B cell (primary cell): ENCODE measurements around the gene ITPK1. TPM values are rescaled to one million over a fixed set of nuclear protein-coding genes. Genes with fewer than 3 reads are reported as not detected.

Source experiments
- ATAC-seq: fragments of 200-7000 bp; cut with Tn5 transposase; one replicate; pipeline ENCODE4 v1.10.0; 2021; ENCODE audit warnings: low read depth, mild to moderate bottlenecking, moderate number of reproducible peaks, moderate library complexity
- CTCF ChIA-PET: fragments of 350-600 bp; sonication (Branson Sonifier 250); formaldehyde crosslinking; loops from one replicate; lab custom pipeline; 2021; ENCODE audit warnings: antibody characterized with exemption, inconsistent platforms; lab: Charles Lee
- POLR2A ChIA-PET: fragments of 350-600 bp; sonication (Branson Sonifier 250); formaldehyde crosslinking; loops from one replicate; lab custom pipeline; 2021; ENCODE audit warnings: antibody characterized with exemption; lab: Charles Lee
- DNase-seq: peaks from one replicate; pipeline ENCODE4 v3.0.0; 2013
- H2AFZ ChIP-seq: 2 replicates; pipeline ENCODE4 v1.6.1; 2012; ENCODE audit warnings: mild to moderate bottlenecking, low read depth, low read length; ENCODE audit not compliant: insufficient read depth, poor library complexity, severe bottlenecking
- H3K27ac ChIP-seq, 2 donors: 1 replicate in 1 of 2; 2 replicates in 1 of 2; pipeline ENCODE4 v1.5.1; 2012 to 2013; ENCODE audit warnings: low read length in 2 of 2, mild to moderate bottlenecking in 2 of 2, moderate library complexity in 1 of 2
- H3K27me3 ChIP-seq, 4 experiments: fragments of 200-600 bp in 1 of 4; sonication (generic) in 1 of 4; replicated peaks in 1 of 4; 1 replicate in 2 of 4; 2 replicates in 2 of 4; pipeline versions ENCODE4 v1.6.1 to v1.7.0; 2013 to 2016; ENCODE audit warnings: low read length in 3 of 4, mild to moderate bottlenecking in 2 of 4, mixed read lengths in 1 of 4, moderate library complexity in 1 of 4; ENCODE audit not compliant: insufficient read depth in 4 of 4, control insufficient read depth in 3 of 4; ENCODE audit errors: control extremely low read depth in 1 of 4
- H3K36me3 ChIP-seq, 2 experiments: replicated peaks in 1 of 2; 1 replicate in 1 of 2; 2 replicates in 1 of 2; pipeline versions ENCODE4 v1.6.1 to v1.7.1; 2013; ENCODE audit warnings: low read length in 1 of 2; ENCODE audit not compliant: insufficient read depth in 2 of 2, control insufficient read depth in 1 of 2; ENCODE audit errors: control extremely low read depth in 1 of 2, extremely low read depth in 1 of 2
- H3K4me1 ChIP-seq, 2 donors: fragments of 200-600 bp in 1 of 2; sonication (generic) in 1 of 2; 1 replicate in 1 of 2; 2 replicates in 1 of 2; pipeline versions ENCODE4 v1.5.1 to v1.6.1; 2013 to 2017; ENCODE audit warnings: low read length in 2 of 2; ENCODE audit not compliant: control insufficient read depth in 2 of 2, insufficient read depth in 2 of 2
- H3K4me2 ChIP-seq: replicated peaks from 2 replicates; pipeline ENCODE3; 2012; ENCODE audit warnings: mild to moderate bottlenecking, low read depth, low read length; ENCODE audit not compliant: poor library complexity, severe bottlenecking
- H3K4me3 ChIP-seq, 5 experiments: fragments of 200-600 bp in 1 of 5; sonication (generic) in 1 of 5; 1 replicate in 3 of 5; 2 replicates in 2 of 5; pipeline versions ENCODE4 v1.5.1 to v1.7.0; 2011 to 2016; ENCODE audit warnings: low read length in 4 of 5, mild to moderate bottlenecking in 4 of 5, low read depth in 2 of 5, control low read depth in 1 of 5, moderate library complexity in 1 of 5; ENCODE audit not compliant: insufficient read depth in 1 of 5; ENCODE audit errors: control extremely low read depth in 1 of 5, extremely low read depth in 1 of 5
- H3K79me2 ChIP-seq: fragments of 200-600 bp; sonication (generic); one replicate; pipeline ENCODE4 v1.6.0; 2016; ENCODE audit warnings: low read length; ENCODE audit not compliant: control insufficient read depth, insufficient read depth
- H3K9ac ChIP-seq: fragments of 200-600 bp; sonication (generic); 2 replicates; pipeline ENCODE4 v1.6.1; 2017; ENCODE audit warnings: mild to moderate bottlenecking, low read length, moderate library complexity
- H3K9me3 ChIP-seq, 3 donors: one replicate each; pipeline versions ENCODE4 v1.6.1 to v1.7.1; 2013; ENCODE audit warnings: low read length in 2 of 3; ENCODE audit not compliant: control insufficient read depth in 2 of 3, insufficient read depth in 1 of 3; ENCODE audit errors: control extremely low read depth in 1 of 3
- H4K20me1 ChIP-seq: 2 replicates; pipeline ENCODE4 v1.6.0; 2012; ENCODE audit warnings: mild to moderate bottlenecking, low read length; ENCODE audit not compliant: insufficient read depth, control insufficient read depth, poor library complexity, severe bottlenecking
- H3K27ac Mint-ChIP-seq: one replicate; pipeline ENCODE4 v1.8.0; 2021; ENCODE audit warnings: mixed read lengths
- H3K27me3 Mint-ChIP-seq: one replicate; pipeline ENCODE4 v1.8.0; 2021; ENCODE audit warnings: mixed read lengths
- H3K4me1 Mint-ChIP-seq: one replicate; pipeline ENCODE4 v1.8.0; 2021; ENCODE audit warnings: mixed read lengths
- H3K4me3 Mint-ChIP-seq: one replicate; pipeline ENCODE4 v1.8.0; 2021; ENCODE audit warnings: mixed read lengths
- H3K9me3 Mint-ChIP-seq: one replicate; pipeline ENCODE4 v1.8.0; 2022; ENCODE audit warnings: mixed read lengths; ENCODE audit not compliant: insufficient read depth
- EZH2 ChIP-seq: IDR thresholded peaks from 2 replicates; pipeline ENCODE4 v1.6.1; 2012; ENCODE audit warnings: borderline replicate concordance, low read depth, mild to moderate bottlenecking, moderate library complexity, low read length; ENCODE audit not compliant: insufficient read depth, poor library complexity, severe bottlenecking
- WGBS: methylation state at CpG from one replicate; pipeline ENCODE4 v1.1.5; 2013; ENCODE audit warnings: missing lambda C conversion rate; ENCODE audit not compliant: insufficient coverage; 5-methylcytosine and 5-hydroxymethylcytosine counted together
- intact Hi-C: fragments of 100-400 bp; cut with micrococcal nuclease; formaldehyde crosslinking; loops from one replicate; pipeline ENCODE4 v1.10.0; 2022
- polyA plus RNA-seq: library from polyadenylated mRNA; depleted of rRNA; stranded (reverse); fragments of >200 nt; gene quantifications from 2 replicates; pipeline ENCODE4 v1.2.3, GENCODE V29; 2012
- total RNA-seq, 2 donors: library from RNA; stranded (reverse); fragments of 120-200 nt in 1 of 2; gene quantifications; 1 replicate in 1 of 2; 2 replicates in 1 of 2; pipeline versions ENCODE4 v1.2.3 to v1.2.4, GENCODE V29; 2013 to 2022
- TF ChIP-seq, protein P1 (sequence below): fragments of 200-600 bp; IDR thresholded peaks from one replicate; pipeline ENCODE4 v1.8.0; 2022; ENCODE audit warnings: antibody characterized with exemption, mild to moderate bottlenecking

ITPK1 gene
- total and polyA plus RNA-seq, 2 donors (not counting 1 experiment from before 2014, with no cell fraction given) = 46.0 to 46.9 TPM

DNA sequence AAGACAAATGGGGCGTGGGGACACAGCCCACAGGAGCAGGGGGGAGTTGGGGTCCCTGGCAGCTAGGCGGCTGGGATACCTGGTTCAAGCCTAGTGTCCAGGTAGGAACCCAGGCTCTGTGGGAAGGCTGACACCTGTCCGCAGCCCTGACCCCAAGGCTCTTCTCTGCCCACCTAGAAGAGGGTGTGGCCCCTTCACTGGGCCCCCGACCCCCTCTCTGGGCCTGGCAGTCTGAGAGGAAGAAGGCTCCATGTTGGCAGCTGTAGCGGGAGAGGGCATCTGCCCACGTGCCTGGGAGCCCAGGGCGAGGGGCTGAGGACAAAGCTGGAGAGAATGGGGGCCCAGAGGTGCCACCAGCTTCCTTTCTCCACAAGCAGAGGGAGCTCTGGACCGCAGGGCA, 182.2 kb downstream of the ITPK1 start:
- H4K20me1 ChIP-seq = no peaks in the 10 kb centered on the region
- Mint-ChIP-seq H3K4me3 (no peak overlapping the region), H3K27ac (no peak overlapping the region), H3K4me1 (no peaks in the 10 kb centered on the region), H3K9me3 (no peaks in the 10 kb centered on the region), H3K27me3 (no peaks in the 10 kb centered on the region)
- POLR2A ChIA-PET = no interaction called here
- ATAC-seq (no peak), DNase-seq (no peak)
- intact Hi-C loops = no loop called here
- TF ChIP-seq EZH2 = no peak
- TF ChIP-seq, protein P1, sequence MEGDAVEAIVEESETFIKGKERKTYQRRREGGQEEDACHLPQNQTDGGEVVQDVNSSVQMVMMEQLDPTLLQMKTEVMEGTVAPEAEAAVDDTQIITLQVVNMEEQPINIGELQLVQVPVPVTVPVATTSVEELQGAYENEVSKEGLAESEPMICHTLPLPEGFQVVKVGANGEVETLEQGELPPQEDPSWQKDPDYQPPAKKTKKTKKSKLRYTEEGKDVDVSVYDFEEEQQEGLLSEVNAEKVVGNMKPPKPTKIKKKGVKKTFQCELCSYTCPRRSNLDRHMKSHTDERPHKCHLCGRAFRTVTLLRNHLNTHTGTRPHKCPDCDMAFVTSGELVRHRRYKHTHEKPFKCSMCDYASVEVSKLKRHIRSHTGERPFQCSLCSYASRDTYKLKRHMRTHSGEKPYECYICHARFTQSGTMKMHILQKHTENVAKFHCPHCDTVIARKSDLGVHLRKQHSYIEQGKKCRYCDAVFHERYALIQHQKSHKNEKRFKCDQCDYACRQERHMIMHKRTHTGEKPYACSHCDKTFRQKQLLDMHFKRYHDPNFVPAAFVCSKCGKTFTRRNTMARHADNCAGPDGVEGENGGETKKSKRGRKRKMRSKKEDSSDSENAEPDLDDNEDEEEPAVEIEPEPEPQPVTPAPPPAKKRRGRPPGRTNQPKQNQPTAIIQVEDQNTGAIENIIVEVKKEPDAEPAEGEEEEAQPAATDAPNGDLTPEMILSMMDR = no peak
- WGBS = 84% methylated on average over 7 of the region's 8 CpGs
- H3K9ac ChIP-seq = no peak overlapping the region
- no peaks in the 10 kb centered on the region for H3K79me2 ChIP-seq
- no peaks in the 10 kb centered on the region for H3K4me1 ChIP-seq
- H3K27ac ChIP-seq = no peak overlapping the region
- peaks cover 0 to 13% of the 10 kb centered on the region in 2 experiments for H3K36me3 ChIP-seq
- H3K4me3 ChIP-seq = no peak overlapping the region
- CTCF ChIA-PET = interaction anchor here (1.0 kb wide), 1 partner anchor 206 kb away, joined by 3 read pairs; no protein-coding TSS in a partner anchor
- H3K9me3 ChIP-seq = peaks cover 0 to 2% (median 0%) of the 10 kb centered on the region in 3 donors
- H3K4me2 ChIP-seq = no peak overlapping the region
- H2AFZ ChIP-seq = no peak overlapping the region
- no peaks in the 10 kb centered on the region for H3K27me3 ChIP-seq

DNA sequence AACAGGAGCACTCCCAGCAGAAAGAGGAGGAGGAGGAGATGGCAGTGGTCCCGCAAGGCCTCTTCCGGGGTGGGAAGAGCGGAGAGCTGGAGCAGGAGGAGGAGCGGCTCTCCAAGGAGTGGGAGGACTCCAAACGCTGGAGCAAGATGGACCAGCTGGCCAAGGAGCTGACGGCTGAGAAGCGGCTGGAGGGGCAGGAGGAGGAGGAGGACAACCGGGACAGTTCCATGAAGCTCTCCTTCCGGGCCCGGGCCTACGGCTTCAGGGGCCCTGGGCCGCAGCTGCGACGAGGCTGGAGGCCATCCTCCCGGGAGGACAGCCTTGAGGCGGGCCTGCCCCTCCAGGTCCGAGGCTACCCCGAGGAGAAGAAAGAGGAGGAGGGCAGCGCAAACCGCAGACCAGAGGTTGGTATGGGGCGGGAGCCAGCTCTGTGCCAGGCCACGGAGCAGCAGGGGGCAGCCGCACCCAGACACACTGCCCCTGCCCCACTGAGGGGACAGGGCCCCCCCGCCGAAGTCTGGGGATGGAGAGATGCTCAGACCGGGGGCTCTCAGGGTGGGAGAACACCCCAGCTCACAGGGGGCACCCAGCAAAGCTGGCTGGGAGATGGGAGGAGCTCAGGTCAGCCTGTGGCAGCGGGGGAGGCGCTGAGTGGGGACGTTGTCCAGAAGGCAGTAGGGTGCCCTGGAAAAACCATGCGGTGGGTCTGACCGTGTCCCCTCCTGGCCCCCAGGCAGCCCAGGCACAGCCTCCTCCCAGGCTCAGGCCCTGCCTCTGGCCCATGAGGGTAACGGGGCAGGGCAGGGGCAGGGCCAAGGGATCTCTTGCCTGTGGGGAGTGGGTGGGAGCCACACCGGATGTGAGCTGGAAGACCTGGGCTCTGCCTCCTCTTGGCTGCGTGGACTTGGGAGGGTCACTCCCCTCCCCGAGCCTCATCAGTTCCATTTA, 183.0 kb downstream of the ITPK1 start:
- H3K79me2 ChIP-seq = no peaks in the 10 kb centered on the region
- no peak for TF ChIP-seq EZH2
- TF ChIP-seq, protein P1 = no peak
- Mint-ChIP-seq H3K4me1 (no peaks in the 10 kb centered on the region), H3K27me3 (no peaks in the 10 kb centered on the region), H3K4me3 (no peak overlapping the region), H3K9me3 (no peaks in the 10 kb centered on the region), H3K27ac (no peak overlapping the region)
- intact Hi-C loops = no loop called here
- H3K36me3 ChIP-seq = peaks cover 0 to 8% of the 10 kb centered on the region in 2 experiments
- 91% methylated on average over 26 of the region's 35 CpGs for WGBS
- peaks cover 0 to 2% (median 0%) of the 10 kb centered on the region in 3 donors for H3K9me3 ChIP-seq
- H3K4me3 ChIP-seq = no peak overlapping the region
- no peaks in the 10 kb centered on the region for H3K27me3 ChIP-seq
- DNase-seq (no peak), ATAC-seq (no peak)
- no peak overlapping the region for H3K27ac ChIP-seq
- H3K4me1 ChIP-seq = no peaks in the 10 kb centered on the region
- H3K4me2 ChIP-seq = no peak overlapping the region
- no peak overlapping the region for H3K9ac ChIP-seq
- no peak overlapping the region for H2AFZ ChIP-seq
- H4K20me1 ChIP-seq = no peaks in the 10 kb centered on the region
- ChIA-PET CTCF (no interaction called here), POLR2A (no interaction called here)
